ENCODE measurements around the gene RALBP1. TPM values are rescaled to one million over a fixed set of nuclear protein-coding genes. Genes with fewer than 3 reads are reported as not detected.
"Not testable (repeated sequence)": the region's sequence is repeated elsewhere in the genome, so short reads cannot be mapped to it uniquely, and the experiment has no call there.

Gene RALBP1
- 48.1 and 52.9 TPM in 2 replicates for polyA plus RNA-seq (2014; cell fraction: cytosol; rRNA removed)
- 31.8 and 32.5 TPM in 2 replicates for polyA plus RNA-seq (2014; cell fraction: nucleus; rRNA removed)

DNA sequence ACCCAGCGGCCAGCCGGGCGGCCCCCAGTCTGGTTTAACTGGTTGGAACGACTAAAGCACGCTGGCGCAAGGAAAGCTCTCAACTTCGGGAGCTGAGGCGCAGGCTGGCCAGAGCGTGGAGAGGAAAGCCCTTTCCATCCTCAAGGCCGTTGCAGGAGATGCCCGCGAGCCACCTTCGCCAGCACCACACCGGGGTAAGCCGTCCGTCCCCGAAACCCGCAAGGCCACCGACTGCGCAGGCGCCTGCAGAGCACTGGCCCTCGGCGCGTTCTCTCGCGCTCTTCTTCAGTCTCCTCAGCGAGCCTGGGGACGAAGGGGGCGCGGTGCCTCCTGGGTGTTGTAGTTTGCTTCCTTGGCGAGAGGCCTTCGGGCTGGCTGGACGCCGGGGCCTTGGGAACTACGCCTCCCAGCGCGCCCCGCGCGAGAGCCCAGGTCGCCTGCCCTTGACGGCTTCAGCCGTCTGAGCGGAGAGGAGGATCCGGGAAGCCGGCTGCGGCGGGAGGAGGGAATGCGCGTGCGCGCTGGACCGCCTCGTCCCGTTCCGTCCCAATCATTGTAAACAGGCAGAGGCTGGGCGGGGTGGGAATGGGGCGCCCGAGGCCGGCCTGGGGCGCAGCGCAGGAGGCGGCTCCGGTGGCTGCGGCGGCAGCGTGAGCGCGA lies at the start of gene RALBP1:
Gene RALBP1 (plus strand): TSS at position 531 of the 660 bp plus-strand sequence. CDS start 37,533 bp downstream, outside the sequence.
- peak; percentile 99 for DNase-seq (ENCODE audit: low spot score)

DNA sequence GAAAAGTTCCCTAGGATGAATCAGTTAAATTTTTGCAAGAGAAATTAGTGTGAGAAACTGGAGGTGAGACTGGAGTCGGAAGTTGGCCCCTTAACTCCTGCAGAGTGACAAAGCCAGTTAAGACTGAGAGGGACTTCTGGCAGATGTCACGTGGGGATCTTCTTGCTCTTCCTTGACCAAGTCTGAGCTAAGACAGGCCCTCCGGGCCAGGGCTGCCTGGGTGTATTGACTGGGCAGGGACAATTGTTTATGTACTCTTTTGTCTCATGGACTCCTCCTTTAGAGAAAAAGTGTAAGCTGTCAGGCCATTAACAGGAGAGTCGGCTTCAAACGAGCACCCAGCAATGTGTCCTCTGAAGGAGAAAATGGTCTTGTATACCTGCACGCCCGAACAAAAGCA lies 48.6 kb upstream of the RALBP1 start:
- no peak for DNase-seq (ENCODE audit: low spot score)

DNA sequence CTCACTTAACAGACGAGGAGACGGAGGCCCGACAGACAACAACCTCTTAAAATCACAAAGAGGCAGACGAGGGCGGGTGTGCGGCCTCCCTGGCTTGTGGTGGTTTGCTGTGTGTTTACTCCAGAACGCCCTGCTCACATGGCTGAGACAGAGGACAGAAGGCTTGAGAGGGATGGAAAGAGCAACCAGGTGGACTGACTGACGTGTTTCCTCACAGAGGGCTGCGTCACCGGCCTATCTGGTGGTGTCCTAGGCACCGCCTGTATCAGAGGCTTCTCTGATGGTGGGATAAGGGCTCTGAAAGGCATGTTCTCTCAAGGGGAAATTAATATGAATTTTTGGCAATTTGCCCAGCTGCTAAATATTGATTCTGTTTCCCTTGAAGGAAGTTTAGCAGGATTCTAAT lies 47.0 kb upstream of the RALBP1 start:
- DNase-seq (ENCODE audit: low spot score): no peak

DNA sequence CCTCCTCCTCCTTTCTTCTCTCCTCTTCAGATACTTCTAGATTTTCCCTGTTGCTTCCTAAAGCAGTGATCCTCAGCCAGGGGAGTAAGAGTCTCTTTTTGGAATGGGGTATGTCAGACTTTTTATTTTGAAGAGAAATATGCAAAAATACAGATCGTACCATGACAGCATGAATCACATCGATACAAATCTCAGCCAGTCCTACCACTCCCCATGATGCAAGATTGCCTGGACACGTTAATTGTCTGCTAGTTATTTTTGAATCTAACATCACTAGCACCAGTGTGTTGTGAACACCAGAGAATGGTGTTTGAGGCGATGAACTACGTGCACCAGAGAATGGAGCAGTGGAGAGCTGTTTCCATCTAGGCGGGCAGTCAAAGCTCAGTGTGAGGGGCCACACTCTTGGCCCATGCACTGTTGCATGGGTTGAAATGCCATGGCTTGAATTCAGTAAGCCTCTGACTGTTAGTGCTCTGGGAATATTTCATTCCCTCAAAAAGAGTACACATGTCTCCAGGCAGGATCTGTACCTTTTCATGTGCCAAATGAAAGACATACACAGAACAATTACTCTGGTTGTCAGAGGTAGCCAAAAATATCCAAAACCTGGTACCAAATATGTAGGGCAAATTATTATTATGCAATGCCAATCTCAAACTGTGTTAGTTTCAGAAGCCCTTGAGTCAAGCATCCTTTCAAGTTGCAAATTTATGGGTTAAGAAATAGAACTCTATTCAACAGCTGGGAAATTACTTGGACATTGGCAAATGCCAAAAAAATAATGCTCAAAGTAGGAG lies 46.3 kb upstream of the RALBP1 start:
- no peak for DNase-seq (ENCODE audit: low spot score)

DNA sequence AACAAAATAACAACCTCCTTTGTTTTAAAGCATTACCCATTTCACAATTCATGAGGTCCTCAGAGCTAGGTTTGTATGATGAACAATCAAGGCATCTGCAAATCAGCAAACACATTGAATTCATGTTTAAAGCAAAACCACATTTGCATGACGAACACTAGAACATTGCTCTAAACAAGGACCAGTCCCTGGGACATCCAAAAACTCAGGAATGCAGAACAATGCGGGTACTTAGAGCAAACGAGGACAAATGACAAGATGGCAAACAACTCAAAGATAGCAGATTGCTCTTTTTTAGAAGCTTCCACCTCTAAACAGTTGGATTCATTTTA lies 45.7 kb upstream of the RALBP1 start:
- DNase-seq (ENCODE audit: low spot score): no peak

DNA sequence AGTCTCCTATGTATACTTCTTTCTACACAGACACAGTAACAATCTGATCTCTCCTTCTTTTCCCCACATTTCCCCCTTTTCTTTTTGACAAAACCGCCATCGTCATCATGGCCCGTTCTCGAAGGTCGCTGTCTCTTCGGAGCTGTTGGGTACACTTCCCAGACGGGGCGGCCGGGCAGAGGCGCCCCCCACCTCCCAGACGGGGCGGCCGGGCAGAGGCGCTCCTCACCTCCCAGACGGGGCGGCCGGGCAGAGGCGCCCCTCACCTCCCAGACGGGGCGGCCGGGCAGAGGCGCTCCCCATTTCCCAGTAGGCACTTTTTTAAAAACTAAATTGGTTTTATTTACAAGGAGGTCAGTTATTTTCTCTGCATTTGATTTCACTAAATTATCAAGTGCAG lies 45.0 kb upstream of the RALBP1 start:
- DNase-seq (ENCODE audit: low spot score): not testable (repeated sequence)

DNA sequence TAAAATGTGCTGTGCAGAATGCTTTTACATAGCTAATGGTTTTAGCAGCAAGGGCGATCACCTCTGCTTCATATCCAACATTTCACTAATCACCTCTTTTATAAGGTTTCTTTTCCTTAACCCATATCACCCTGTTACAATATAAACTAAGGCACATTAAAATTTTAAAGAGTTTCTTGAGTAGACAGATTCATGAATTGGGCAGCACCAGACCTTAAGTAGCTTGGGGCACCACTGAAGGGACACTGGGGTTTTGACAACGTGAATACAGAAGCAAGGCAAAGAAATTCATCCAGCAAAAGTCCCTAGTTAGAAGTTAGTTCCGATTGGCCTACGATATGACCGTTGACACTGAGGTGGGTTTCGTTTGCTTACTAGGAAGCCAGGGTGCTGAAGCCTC lies 44.0 kb upstream of the RALBP1 start:
- no peak for DNase-seq (ENCODE audit: low spot score)

DNA sequence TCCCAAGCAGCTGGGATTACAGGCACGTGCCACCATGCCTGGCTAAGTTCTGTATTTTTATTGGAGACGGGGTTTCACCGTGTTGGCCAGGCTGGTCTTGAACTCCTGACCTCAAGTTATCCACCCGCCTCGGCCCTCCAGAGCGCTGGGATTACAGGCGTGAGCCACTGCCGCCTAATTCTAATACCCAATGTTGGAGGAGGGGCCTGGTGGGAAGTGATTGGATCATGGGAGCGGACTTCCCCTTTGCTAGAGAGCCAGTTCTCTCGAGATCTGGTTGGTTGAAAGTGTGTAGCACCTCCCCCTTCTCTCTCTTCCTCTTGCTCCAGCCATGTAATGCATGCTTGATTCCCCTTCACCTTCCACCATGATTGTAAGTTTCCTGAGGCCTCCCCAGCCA lies 42.2 kb upstream of the RALBP1 start:
- DNase-seq (ENCODE audit: low spot score): peak; percentile 74

DNA sequence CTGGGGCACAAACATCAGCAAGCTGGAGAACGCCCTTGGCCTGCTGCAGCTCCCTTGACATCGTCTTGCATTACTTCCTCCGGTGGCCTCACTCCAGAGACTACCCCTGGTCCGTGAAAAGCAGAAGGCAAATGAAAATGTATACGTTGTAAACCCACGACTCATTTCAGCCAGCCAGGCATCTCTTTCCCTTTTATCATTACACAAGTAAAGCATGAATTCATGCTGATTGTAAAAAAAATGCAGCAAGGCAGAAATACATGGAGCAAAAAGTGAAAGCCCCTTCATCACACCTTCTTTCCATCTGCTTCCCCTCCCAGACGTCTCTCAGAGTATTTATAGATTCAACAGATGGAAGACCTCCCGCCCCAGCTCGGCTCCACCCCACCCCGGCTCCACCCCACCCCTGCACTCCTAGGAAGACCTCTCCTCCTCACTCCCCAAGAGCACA lies 41.6 kb upstream of the RALBP1 start:
- peak; percentile 52 for DNase-seq (ENCODE audit: low spot score)

DNA sequence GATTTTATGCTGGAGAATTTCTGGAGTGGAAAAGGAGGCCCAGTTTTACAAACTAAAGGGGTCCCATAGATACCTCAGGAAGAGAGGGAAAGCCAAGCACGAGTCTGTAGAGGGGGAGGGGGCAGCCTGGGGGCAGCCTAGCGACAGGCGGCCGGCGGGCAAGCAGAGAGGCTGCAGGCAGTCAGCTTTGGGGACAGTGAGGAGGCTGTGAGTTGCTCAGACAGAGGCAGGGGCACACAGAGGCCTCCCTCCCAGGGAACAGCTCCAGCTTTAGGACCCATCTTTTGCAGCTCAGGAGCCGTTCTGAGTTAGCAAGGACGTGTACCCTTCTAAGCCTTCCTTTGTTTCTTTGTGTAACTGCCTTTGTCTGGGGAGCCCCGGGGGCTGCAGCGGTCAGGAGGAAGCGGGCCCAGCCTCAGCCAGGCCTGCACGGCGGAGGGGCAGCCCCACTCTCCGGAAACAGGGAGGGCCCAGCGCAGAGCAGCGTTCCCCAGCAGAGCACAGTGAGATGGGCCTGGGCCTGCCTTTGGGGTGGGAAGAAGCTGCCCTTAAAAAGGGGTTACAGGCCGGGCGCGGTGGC lies 41.1 kb upstream of the RALBP1 start:
- peak; percentile 56 for DNase-seq (ENCODE audit: low spot score)

DNA sequence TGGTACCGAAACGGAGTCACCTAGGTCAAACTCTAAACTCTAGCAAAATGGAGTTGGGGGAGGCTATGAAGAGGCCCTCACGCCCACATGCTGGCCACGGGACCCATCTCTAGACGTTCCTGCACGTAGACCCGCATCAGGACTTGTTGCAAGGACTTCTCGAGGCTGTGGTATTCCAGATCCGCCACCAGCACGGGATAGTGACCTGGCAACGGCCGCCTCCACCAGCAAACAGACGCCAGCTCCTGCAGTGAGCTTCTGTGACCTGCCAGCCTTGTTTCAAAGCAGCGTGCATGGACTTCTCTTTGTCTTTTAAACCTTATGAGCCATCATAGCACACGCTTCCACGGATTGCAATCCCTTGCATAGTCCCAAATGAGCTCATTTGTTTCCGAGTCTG lies 40.3 kb upstream of the RALBP1 start:
- DNase-seq (ENCODE audit: low spot score): no peak

DNA sequence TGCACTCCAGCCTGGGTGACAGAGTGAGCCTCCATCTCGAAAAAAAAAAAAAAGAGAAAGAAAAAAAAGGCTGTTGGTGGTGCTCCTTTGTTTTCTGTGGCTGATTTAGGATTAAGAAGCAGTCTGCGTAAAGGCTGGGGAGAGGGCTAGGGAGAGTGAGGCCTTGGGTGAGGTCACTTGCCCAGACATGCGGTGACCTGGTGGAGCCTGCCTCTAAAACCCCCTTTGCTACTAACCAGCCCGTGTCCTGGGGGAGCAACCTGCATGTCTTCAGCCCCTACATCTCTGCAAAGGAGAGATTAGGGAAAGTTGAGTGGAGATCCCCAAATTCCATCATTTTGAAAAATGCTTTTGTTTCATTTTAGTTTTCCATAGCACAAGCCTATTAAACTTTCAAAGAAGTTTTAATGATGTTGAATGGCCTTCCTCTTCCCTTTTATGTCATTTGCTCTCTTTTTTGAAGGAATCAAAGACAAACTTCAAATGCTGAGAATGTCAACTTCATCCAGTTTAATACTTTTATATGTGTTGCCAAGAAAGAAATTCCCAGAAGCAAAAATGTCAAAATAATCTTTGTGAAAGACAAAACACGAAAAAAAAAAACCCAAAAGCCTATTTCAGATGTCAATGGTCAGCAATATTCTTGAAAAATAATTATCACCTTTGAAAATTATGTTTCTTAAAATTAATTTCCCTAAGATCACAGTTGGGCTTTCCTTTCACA lies 38.9 kb upstream of the RALBP1 start:
- DNase-seq (ENCODE audit: low spot score): no peak

DNA sequence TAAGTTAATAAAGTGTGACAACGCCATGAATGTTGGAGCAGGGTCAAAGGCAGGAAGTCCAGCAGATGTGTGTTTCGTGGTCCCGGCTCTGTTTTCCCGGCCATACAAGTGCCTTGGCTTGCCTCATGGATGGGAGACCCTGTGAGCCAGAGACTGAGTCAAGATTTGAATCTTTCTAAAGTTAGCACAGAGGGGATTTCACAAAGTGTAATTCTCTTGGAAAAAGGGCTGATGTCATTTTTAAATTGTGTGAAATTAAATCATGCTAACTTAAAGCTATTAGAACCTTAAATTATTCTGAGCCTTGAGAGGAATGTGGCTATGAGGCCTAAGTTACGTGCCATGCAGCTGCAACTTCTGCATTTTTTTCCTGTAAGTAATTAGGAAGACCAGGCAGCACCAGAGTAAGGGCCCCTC lies 38.3 kb upstream of the RALBP1 start:
- DNase-seq (ENCODE audit: low spot score): no peak

DNA sequence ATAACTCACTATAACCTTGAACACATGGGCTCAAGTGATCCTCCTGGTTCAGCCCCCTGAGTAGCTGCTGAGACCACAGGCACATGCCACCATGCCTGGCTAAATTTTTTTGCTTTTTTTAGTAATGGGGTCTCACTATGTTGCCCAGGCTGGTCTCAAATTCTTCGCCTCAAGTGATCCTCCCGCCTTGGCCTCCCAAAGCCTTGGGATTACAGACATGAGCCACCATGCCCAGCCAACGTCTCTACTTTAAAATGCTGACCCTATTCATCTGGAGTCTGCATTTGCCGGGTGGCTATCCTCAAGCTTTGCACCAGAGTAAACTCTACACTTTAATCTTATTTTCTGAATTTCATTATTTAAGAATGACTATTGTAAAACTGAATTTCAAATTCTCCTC lies 37.6 kb upstream of the RALBP1 start:
- no peak for DNase-seq (ENCODE audit: low spot score)

DNA sequence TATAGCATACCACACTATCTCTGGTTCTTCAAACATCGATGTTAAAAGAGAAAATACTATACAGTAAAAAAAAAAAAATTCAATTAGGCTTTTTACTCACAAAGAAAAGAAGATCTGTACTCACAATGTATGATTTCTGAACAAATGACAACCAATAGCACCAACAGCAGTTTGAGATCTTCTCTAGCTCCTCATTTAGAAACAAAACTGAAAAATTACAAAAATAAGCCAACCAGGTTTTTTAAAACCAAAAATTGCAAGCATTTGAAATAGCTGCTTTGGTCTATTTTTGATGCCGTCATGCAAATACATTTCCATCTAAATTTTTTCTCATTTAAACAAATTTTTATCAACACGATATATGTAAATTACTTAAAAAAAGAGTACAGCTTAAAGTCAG lies 34.3 kb upstream of the RALBP1 start:
- no peak for DNase-seq (ENCODE audit: low spot score)

DNA sequence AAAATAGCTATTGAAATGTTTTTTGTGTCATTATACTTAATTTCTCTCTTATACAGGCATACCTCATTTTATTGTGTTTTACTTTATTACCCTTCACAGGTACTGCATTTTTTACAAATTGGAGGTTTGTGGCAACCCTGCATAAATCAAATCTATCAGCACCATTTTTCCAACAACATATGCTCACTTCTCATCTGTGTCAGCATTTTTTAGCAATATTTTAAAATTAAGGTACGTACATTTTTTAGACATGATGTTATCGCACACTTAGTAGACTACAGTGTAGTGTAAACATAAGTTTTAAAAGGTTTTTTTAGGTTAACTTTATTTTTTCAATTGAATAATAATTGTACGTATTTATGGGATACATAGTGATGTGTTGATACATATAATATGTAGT lies 30.8 kb upstream of the RALBP1 start:
- DNase-seq (ENCODE audit: low spot score): no peak

DNA sequence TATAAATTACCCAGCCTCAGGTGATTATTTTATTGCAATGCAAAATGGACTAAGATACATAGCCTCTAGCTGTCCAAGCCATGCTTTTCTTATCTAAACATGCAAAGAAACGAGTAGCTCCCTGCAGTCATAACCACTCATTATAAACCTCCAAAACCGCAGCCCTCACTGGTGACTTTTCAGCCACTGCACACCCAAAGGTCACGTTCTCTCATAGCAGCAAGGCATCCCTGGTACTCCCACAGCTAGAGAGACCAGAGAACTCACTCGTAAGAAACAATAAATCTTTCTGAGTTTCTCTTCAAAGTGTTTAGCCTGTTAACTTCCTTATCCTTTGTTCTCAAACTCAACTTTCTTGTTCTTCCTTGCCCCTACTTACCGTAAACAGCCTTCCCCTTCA lies 28.5 kb upstream of the RALBP1 start:
- DNase-seq (ENCODE audit: low spot score): no peak

DNA sequence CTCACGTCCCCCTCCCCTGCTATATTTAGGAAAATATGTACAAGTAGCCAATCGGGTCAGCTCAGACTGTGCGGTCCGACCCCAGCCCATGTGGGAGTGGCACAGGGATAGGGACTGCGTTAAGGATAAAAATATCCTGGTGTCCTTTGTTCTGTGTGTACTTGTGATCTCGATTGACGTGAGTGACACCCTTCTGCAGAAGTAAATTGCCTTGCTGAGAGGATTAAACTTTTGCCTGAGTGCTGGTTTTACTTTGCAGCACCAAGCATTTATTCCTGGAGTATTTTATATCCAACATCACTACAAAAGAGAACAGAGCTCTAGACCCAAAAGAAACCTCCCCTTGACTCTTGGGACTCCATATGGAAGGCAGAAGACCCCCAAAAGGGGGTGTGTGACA lies 28.0 kb upstream of the RALBP1 start:
- no peak for DNase-seq (ENCODE audit: low spot score)

DNA sequence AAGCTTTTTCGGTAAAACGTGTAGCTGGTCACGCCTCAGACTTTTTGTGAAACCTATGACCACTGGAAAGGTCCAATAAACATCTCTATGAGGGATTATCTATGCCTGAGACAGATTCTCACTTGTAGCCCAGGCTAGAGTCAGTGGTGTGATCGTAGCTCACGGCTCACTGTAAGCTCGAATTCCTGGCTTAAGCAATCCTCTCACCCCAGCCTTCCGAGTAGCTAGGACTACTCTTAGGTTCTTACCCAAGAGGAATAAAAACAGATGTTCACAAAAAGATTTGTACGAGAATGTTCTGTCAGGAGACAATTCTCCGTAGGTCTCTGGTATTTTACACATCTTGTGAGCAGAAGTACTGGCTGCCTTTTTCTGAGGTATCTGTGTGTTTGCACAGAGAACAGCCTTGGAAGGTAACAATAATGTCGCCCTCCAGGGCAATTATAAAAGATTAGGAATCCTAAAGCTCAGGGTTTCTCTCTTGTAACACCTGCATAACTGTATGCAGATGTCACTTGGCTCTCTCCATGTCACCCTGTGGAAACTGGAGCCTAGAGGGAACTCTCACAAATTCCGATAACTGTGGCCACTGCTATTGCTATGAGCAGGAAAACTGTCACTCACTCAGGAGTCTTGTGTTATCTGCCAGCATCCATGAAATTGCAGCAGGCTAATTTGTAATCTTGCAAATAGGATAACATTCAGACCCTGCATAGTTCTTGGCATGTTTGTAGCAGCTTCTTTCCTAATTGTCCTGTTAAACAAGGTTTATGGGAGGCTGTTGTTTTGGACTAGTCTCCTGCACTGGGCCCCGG lies 25.5 kb upstream of the RALBP1 start:
- DNase-seq (ENCODE audit: low spot score): no peak

DNA sequence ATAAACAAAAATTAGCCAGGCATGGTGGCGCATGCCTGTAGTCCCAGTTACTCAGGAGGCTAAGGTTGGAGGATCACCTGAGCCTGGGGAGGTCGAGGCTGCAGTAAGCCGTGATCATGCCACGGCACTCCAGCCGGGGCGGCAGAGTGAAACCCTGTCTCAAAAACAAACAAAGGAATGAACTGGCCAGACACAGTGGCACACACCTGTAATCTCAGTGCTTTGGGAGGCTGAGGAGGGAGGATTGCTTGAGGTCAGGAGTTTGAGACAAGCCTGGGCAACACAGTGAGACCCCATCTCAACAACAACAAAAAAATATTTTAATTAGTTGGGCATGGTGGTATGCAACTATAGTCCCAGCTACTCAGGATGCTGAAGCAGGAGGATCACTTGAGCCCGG lies 24.4 kb upstream of the RALBP1 start:
- DNase-seq (ENCODE audit: low spot score): not testable (repeated sequence)

DNA sequence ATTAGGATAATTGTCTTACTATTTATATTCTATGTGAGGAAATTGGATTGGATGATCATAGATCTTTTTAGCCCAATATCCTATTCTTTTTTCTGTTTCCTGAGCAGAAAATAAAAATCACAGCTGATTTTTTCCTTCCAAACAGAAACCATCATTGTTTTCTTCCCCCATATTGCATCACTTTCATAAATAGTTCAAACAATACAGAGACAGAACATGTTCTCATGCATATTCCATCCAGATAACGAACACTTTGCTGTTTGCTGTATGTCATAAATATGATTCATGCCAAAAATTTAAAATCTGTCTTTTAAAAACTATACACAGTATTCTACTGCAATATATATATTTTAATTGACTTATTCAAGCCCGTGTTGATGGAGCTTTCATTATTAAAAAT lies 22.0 kb upstream of the RALBP1 start:
- no peak for DNase-seq (ENCODE audit: low spot score)

Data from SK-N-DZ (cell line).